HuH-7.5 (cell line): ENCODE data around the gene ATAD3A.
"Not testable (repeated sequence)": the region's sequence is repeated elsewhere in the genome, so short reads cannot be mapped to it uniquely, and the experiment has no call there.

Source experiments
- DNase-seq: peaks from one replicate; pipeline ENCODE4 v3.0.0; 2011; ENCODE audit warnings: low spot score

Gene ATAD3A

DNA sequence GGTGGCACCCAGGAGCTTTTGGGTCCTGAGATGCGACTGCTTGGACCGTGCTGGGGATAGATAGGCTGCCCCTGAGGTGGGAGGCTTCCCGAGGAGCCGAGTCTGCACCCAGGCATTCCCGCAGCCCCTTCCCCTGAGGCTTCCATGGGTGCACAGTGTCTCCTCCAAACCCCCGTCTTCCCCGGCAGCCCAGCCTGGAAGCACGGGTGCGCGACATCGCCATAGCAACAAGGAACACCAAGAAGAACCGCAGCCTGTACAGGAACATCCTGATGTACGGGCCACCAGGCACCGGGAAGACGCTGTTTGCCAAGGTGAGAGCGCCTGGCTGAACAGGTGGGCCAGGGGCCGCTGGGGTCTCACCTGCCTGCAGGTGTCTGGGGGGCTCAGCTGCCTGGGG is 11.7 kb downstream of the ATAD3A start:
- DNase-seq = not testable (repeated sequence)

DNA sequence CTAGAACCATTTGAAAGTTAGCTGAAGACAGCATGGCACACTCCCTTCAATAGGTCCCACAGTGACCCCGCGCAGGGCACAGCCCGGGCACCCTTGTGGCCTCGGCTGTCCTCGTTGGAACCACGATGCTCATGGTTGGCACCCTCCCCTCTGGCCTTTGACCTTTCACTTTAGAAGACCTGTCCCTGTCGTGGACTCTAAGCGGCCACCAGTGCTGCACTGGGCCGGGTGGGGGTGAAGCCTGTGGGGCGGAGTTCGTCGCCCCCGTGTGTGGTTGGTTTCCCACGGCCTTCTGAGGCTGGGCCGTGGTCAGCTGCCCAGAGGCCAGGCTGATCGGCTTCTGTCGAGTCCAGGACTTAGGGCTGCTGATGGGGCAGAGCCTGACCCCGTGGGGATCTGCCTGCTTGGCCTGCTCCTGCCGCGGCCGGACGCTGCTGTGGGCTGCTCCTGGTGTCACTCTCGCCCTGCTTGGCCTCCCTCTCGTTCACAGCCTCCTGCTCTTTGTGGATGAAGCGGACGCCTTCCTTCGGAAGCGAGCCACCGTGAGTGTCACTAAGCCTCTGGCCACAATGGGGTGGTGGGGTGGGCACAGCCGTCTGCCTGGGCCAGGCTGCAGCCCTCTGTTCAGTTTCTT is 12.9 kb downstream of the ATAD3A start:
- not testable (repeated sequence) for DNase-seq

DNA sequence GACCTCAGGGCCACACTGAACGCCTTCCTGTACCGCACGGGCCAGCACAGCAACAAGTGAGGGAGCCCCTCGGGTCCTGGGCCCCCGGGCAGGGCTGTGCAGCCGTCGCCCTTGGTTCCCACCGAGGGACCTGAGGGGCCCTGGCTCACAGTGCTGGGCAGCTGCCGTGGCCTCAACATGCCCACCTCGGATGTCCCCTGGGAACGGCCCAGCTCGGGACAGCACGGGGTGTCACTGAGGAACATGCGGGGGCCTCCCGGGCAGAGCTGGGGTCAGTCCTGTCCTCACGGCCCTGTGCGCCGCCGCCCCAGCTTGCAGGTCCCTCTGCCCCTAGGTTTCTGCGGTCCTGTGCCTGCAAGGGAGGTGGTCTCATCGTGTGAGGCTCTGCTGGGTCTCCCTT is 14.5 kb downstream of the ATAD3A start:
- not testable (repeated sequence) for DNase-seq

DNA sequence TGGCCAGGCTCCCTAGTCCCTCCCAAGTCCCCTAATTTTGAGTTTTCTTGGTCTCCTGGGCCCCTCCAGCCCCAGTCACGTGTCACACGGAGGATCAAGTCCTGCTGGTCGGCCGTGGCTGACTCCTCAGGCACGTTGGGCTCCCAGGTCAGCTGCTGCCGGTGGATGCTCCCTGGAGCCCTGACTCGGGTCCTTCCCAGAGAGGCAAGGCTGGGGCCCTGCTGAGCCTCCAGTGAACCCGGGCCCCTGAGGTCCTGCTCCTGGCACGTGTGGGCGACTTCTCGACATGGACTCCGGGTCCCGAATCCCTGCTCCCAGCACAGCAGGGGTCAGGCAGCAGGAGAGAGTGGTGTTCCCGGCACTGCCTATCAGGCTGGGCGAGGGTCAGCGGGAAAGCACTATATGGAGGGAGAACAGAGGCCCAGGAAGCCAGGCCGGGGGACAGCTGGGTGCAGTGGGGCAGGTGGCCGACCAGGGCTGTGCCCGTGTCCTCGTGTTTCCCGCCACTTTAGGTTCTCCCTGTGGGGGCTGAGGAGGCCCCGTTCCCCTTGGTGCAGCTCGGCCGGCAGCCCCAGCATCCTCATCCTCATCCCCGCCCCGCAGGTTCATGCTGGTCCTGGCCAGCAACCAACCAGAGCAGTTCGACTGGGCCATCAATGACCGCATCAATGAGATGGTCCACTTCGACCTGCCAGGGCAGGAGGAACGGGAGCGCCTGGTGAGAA is 15.3 kb downstream of the ATAD3A start:
- DNase-seq = no peak

DNA sequence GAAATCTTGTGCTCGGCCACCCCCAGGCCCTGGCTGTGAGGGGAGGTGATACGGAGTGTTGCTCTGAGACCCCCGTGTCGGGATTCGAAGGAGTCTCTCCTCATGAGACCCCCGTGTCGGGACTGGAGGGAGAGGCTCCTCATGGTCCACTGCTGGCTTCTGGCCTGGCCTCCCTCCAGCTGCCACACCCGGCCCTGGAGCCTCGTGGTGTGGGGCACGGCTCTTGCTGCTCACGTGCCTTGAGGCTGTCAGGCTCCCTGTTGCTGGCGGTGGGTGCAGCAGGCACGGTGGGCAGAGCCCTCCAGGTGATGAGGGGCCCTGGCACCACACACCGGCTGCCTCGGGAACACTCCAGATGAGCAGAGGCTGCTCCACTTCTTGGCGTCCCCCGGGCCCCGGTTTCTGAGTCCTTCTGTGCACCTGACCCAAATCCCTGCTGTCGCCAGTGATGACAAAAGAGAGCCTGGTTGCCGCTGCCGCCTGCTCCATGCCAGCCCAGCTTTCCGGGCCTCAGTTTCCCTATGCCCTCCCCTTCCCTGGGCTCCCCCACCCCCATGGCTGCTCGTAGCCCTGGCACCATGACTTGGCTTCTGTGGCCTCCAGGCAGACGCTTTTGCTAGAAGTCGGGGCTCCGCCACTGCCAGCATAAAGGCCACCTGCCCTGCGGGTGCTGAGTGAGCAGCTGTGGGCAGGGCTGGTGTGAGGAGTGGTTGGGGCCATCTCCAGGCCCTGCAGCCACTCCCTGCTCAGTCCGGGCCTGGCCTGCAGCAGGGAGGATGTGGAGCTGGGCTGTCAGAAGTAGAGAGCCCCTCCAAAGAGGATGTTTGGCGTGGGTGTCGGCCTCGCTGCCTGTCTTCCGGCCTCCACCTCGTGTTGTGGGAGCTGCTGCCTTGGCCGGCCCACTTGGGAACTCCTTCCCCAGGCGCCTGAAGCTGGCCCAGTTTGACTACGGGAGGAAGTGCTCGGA is 16.6 kb downstream of the ATAD3A start:
- DNase-seq = no peak

DNA sequence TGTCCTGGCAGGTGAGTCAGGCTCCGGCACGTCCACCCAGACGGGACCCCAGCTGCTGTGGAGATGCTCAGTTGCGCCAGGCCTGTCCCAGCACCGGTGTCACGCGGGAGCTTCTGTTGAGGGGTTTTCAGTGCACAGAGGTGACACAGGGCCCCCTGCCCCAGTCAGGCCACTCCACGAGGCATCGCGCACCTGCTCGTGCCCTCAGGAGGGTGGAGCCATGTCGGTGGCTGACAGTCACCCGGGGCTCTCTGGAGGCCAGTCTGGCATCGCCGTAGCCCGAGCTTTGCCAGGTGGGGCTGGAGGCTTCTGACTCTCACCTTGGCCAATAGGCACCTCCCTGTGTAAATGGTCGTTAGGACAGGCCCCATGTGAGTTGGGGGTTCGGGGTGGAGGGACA is 17.4 kb downstream of the ATAD3A start:
- DNase-seq = no peak

DNA sequence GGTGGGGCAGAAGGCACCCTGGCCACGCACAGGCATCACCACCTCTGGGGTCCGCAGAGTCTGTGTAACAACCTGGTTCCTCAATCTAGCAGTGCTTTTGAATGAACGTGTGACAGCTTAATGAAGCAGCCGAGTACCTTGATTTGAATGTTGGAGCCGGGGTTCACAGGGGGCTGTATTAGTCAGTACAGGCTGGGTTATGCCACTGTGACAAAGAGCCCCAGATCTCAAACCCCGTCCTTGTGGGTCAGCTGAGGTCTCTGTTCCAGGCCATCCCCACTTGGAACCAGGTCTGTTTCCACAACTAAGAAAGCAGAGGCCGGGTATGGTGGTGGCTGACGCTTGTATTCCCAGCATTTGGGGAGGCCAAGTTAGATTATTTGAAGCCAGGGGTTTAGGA is 18.0 kb downstream of the ATAD3A start:
- DNase-seq = no peak

DNA sequence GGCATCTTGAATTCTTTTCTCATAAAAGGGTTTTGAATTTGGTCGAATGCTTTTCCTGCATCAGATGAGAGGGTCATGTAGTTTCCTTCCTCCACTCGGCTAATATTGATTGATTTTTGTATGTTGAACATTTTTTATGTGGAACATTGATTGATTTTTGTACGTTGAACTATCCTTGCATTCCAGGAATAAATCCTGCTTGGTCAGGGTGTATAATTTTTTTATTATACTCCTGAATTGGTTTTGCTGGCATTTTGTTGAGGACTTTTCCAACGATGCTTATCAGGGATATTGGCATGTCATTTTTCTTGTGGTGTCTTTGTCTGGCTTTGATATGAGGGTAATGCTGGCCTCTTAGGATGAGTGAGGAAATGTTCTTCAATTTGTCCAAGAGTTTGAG is 20.0 kb downstream of the ATAD3A start:
- no peak for DNase-seq

DNA sequence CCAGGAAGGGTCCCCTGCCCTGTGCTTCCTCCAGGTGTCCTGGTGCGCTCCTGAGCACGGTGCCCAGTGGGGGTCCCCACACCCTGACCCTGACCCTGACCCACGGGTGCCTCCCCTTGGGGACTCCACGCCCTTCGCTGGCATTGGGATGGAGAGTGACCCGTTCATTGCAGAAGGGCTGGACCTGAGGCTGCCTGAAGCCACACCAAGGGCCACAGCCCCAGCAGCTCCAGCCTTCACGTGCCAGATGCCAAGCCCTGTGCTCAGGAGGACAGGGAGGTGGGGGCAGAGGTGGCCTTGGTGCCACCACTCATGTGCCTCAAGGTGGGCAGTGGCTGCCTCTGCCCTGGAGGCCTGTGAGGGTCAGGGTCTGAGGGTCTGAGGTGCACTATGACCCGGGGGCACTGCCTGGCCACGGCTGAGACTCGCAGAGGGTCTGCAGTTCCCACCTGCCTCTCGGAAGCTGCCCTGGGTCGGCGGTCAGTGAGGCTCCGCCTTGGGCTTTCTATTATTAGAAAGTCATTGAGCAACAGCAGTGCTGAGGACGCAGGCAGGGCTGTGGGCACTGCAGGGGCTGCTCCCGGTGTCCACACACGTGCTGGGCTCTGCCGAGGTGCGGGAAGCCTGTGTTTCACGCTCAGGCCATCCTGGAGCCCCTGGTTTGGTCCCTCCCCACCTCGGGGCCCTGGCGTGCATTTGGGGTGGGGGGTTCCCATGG is 21.4 kb downstream of the ATAD3A start:
- DNase-seq = not testable (repeated sequence)

DNA sequence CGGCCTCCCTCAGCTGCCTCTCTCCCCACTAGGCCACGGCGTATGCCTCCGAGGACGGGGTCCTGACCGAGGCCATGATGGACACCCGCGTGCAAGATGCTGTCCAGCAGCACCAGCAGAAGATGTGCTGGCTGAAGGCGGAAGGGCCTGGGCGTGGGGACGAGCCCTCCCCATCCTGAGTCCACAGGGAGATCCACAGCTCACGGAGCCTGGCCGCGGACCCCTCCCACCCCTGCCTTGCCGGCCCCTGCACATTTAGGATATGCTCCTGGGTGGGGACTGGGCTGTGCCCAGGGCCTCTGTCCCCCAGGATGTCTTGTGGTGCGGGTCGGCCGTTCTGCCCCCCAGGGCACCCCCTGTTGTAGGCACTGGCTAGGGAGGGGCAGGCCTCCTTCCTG is 21.9 kb downstream of the ATAD3A start:
- DNase-seq = not testable (repeated sequence)

DNA sequence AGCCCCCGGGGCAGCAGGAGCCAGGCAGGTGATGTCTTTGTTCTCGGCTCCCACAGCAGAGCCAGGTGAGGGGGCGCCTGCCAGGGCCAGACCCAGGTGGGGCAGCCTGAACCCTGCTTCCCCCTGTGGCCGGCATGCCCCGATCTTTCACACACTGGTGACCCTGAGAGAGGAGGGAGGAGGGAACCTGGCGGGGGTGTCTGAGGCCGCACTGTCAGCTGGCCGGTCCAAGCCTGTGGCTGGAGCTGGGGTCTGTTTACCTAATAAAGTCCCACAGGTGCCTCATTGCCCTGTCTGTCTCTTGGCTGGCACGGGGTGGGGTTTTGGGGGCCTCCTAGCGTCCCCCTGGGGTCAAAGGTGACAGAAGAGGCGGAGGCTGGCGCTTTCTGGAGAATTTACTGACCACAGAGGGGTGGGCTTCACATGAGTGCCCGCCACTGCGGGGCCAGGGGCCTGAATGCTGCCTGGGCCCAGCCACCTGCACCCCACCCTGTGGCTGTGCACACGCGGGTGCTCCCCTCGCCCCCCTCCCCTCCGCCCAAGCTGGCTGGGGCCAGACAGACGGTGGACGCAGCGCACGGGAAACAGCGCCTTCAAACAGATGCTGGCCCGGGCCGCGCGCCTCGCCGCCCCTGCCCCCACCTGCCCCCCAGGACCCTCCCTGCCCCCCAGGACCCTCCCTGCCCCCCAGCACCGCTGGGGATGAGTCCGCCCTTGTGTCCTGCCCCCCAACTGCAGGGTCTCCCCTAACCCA is 22.6 kb downstream of the ATAD3A start:
- no peak for DNase-seq

DNA sequence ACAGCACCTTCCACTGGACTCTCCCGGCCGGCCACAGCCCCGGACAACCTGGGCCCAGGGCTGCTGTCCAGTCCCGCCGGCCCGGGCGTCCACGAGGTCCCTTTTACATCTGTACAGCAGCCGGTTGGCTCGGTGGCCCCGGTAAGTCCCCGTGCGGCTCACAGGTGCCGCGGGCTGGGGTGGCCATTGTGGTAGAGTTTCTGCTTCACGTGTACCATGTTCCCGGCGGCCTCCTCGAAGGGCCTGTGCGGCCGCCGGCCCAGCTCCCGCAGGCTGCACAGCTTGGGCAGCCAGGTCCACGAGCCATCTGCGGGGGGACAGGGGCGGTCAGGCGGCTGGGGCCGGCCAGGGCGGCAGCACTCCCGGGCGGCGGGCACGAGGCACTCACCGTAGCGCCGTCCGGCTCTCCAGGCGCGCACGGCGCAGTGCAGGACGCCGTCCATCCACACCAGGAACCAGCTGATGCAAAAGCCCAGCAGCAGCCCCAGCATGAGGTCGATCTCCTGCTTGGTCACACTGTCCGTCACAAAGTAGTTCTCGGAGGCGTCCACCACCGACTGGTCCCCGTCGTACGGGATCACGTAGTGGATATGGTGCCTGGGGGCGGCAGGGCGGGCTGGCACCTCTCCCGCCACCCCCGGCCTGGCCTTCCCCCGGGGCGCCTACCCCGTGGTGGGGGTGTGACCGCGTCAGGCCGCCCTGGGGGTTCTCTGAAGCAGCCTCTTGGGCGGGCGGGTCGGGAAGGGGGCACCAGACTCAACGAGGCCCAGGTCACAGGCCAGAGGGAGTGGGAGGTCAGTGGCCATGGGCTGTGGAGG is 23.4 kb downstream of the ATAD3A start:
- no peak for DNase-seq

DNA sequence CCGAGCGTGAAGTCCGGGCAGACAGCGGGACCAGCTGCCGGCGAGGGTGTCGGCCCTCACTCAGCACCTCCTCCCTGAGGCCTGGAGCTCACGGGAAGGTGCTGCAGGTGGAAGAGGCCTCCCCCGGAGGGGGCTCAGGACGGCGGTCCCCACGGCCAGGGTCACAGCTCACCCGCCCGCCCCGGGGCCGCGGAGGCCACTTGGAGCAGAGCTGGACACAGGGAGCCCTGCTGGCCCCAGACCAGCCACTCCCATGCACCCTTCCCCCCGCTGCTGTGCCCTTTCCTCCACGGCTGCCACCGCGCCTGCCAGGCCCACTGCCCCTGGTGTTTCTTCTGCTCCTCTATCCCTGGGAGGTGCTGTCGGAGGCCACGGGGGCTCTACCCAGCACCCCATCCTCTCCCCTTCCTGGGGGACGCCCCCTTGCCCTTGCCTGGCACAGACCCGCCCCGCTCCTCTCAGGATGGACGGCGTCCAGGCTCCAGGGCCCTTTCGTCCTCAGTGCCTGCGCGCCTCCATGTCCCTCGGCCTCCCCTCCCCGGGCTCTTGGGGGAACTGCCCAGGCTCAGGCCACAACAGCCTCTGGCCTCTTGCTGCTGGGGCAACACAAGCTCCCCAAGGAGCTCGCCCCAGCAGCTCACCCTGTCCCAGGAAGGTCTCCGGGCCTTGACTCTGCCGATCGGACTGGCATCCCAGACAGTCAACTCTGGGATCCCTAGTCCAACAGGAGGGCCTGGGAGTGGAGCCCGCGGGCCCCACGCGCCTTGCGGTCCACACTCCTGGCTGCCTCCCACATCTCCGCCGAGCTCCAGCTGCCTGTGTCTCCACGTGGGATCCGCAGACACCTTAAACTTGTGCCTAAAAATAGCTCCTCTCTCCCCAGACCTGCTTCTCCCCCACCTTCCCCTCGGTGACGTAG is 24.3 kb downstream of the ATAD3A start:
- DNase-seq = no peak

DNA sequence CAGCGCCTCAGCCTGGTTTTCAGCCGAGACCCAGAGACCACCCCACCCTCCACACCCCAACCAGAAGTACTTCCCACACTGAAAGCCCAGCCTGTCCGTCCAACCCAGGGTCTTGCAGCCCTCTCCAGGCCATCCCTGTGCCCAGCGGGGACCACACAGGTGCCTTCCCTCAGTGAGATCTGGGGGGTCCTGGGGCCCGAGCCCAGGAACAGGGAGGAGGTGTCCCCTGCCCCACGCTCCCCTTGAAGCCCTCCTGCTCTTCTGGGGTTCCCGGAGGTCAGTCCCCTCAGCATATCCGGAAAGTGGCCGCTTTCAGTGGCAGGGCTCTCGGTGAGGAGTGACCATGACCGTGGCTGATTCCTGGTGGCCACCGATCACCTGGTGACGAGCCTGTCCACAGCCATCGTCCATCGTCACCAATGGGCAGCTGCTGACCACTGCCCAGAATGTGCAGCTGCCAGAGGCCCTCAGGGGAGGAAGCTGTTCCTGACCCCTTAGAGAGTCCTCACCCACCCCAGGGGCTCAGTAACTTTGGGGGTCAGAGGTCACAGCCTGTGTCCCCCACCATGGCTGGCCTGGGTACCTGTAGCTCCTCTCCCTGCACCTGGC is 25.1 kb downstream of the ATAD3A start:
- DNase-seq = no peak

DNA sequence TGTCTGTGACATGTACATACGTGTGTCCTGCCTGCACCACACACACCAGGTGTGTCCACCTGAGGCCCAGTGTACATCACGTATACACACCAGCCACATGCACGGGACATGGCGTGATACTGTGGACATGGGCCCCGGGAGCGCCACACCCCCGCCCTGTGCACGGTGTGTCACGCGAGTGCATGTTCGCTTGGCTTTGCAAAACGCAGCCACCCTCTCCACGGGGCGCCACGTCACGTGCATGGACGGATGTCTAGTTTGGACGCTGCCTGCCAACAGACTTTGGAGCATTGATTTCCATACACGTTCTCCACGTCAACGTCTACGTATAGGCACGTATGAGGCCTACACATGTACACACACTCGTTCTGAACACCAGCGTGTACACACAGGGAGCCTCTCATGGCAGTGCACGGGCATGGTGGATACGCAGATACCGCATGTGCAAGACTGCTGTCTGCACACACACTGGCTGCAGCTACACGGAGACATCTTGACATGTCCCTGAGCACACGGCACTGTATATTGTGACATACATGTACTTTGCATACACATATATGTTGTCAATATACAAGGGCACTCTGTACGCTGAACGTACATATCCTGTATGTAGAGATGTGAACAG is 25.8 kb downstream of the ATAD3A start:
- DNase-seq = no peak

DNA sequence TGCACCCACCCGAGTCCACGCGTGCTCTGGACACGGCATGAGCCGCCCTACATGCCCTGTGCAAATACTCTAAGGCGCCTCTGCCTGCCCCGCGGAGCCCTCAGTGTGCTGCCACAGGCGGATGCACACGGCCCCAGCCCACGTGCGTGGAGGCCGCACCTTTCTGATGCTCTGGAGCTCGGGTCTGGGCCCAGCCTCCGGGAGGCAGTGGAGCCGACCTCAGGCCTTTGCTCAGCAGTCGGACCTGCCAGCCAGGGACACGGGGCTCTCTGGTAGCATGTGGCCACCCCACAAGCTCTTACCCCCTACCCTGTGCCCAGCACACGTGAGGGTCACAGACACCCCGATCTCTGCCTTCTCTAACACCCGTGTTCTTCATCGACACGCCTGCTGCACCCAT is 26.4 kb downstream of the ATAD3A start:
- no peak for DNase-seq

DNA sequence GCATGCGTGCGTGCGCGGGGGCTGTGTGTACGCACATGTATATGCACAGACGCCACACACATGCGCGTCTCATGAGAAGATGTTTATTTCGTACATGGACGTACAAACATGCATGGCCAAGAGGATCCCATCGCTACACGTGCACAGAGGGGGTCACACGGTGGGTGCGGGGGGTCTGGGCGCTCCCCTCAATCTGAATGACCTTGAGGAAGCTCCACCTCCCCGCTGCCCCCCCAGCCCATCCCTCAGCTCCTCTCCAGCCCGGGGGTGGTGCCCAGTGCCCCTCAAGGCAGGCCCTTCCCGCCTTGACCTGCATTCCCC is 27.0 kb downstream of the ATAD3A start:
- DNase-seq = no peak

DNA sequence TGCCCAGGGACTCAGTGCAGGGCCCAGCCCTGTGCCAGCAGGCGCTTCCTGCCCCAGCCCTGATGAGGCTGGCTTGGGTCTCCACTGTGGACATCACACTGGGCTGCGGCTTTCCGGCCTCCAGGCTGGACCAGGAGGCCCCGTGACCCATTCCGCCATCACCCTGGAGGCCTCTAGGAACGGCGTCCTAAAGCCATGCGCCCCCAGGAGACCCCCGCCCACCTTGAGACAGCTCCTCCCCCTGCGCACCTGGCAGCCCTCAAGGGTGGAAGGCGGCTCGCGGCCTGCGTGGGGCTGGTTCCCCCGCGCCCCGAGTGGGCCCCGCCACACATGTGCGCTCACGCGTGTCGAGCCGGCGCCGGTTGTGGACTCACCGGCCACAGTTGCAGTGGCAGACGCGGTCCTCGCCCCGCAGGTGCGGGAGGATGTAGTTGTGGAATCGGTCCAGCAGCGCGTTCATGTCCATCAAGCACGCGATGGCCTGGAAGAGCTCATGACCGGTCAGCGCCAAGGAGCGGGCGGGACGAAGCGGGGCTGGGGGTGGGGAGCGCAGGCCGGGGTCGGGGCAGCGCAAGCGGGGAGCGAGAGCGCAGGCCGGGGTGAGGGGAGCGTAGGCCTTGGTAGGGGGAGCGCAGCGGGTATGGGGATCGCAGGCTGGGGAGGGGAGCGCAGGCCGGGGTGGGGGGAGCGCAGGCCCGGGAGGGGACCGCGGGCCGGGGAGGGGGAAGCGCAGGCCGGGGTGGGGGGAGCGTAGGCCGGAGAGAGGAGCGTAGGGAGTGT is 27.5 kb downstream of the ATAD3A start:
- no peak for DNase-seq
